NK-92 (cell line): ENCODE measurements around the gene SAA1.

Experiments
- DNase-seq: peaks from one replicate; lab custom pipeline; 2025; ENCODE audit not compliant: unreplicated experiment; lab: John Stamatoyannopoulos, UW

SAA1 gene

DNA sequence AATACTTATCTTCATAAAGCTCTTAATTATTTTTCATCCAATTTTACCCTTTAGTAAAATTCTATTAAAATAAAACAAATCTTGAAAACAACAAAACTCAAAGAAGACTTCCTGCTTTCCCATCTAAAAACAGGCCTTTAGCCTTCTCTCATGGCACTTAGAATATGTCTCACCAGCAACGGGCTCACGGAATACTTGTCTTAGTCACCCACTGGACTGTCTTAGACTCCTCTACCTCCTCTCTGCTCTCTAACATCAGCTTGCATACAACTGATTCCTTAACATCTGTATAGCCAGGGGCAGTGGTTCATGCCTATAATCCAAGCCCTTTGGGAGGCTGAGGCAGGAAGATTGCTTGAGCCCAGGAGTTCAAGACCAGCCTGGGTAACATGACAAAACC lies 42.2 kb downstream of the SAA1 start:
- DNase-seq = no peak

DNA sequence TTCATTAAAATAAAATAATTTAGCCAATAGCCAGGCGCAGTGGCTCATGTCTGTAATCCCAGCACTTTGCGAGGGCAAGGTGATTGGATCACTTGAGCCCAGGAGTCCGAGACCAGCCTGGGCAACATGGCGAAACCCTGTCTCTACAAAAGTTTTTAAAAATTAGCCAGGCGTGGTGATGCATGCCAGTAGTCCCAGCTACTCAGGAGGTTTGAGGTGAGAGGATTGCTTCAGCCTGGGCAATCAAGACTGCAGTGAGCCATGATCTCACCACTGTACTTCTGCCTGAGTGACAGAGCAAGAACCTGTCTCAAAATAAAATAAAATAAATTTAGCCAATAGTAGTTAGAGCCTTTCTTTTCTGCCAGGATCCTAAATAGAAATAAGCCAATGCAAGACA lies 43.6 kb downstream of the SAA1 start:
- DNase-seq = no peak

DNA sequence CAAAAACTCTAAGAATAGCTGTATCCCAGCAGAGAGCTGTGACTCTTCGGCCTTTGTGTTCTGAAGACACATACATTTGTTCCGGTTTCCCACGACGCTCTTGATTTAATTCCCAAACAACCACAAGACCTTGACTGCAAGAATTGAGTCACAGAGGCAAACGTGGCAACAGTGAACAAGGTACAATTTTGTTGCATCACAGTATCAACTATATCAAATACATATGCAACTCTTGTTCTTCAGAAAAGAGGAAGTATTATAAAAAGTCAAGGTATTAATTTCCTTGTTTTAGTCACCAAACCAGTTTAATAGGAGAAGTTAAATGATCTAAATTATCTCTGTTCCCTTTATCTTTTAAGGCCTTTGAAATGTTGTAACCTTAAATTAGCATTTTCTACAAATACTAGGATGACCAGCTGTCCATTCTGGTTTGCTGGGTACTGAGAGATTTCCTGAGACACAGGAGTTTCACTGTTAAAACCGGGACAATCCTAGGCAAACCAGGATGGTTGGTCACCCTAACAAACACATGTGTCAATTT lies 44.8 kb downstream of the SAA1 start:
- DNase-seq = no peak

DNA sequence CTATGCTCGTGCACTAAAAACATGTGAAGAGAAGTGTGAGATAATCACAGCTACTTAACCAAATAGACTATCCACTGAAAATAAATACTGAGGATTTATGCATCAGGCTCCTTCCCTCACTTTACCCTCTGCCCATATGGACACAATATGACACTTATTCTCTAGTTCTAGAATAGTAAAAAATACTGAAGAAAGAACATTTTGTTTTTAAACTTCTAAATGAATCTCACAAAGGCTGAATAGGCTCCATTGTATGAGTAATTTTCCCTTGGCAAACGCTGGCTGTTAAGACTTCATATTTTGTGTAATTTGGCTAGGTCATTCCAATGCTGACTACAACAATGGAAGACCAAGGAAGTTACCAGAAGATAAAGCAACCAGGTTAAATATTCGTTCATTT lies 45.9 kb downstream of the SAA1 start:
- no peak for DNase-seq

DNA sequence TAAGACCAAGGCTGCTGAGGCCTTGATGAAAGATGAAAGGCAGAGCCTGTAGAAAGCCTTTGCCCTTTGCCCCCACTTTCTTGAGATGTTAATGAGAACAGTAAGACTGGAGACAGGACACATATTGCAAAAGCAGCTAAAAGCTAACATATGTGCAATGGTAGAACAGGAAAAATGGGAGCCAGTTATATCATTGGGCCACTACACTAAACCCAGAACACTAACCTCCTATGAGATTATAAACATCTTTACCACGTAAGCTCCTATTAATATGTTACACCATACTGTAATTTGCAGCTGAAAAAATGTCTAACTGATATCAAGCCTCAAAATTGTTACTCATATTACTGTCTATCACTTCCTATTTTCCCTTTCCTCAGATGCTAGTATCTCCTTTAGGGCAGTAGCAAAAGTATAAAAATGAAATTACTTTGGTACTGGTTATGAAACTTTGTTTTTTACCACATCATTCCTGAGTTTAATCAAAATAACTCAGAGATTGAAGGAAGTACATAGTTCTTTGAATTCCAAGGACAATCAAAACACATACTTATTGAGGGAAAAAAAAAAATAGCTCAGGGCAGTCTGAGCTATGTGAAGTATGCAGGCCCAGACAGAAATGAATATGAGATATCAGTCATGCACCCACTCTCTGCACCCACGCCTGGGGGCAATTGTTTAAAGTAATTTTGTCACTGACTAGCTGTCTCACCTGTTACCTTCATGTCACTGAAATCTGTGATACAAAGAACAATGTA lies 46.8 kb downstream of the SAA1 start:
- DNase-seq = no peak

DNA sequence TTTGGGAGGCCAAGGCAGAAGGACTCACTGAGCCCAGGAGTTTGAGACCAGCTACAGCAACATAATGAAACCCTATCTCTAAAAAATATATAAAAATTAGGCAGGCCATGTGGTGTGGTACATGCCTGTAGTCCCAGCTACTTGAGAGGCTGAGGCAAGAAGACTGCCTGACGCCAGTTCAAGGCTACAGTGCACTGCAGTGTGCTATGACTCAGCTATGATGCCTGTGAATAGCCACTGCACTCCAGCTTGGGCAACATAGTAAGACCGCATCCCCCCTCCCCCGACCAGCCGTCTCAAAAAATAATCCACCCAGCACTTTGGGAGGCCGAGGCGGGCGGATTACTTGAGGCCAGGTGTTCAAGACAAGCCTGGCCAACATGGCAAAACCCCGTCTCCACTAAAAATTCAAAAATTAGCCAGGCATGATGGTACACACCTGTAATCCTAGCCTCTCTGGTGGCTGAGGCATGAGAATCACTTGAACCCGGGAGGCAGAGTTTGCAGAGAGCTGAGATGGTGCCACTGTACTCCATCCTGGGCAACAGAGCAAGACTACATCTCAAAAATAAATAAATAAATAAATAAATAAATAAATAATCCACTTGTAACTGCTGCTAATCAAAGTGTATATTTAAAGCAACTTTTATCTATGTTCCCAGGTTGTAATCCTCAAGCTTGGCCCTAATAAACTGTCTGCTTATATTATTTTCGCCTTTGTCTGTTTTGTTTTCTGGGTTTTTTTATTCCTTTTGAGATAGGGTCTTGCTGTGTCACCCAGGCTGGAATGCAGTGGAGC lies 48.1 kb downstream of the SAA1 start:
- no peak for DNase-seq

DNA sequence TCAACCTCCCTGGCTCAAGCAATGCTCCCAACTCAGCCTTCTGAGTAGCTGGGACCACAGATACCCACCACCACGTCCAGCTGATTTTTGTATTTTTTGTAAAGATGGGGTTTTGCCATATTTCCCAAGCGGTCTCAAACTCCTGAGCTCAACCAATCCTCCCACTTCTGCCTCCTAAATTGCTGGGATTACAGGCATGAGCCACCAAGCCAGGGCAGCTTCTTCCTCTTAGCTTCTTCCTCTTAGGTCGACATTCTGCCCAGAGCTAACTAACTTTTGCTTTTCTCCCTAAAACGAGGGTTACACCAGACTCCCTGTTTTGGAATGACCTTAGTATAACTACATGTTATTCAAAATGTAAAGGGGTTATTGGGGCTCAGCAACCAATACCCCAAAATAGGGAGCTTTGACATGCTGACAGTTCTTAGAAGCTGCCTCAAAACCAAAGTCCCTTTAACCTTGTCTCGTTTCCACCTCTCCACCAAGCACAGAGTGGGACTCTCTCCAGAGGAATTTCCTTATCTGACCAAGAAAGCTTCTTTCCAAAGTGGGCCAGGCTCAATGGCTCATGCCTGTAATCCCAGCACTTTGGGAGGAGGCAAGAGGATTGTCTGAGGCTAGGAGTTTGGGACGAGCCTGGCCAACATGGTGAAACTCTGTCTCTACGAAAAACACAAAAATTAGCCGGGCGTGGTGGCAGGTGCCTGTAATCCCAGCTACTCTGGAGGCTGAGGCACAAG lies 48.9 kb downstream of the SAA1 start:
- no peak for DNase-seq

DNA sequence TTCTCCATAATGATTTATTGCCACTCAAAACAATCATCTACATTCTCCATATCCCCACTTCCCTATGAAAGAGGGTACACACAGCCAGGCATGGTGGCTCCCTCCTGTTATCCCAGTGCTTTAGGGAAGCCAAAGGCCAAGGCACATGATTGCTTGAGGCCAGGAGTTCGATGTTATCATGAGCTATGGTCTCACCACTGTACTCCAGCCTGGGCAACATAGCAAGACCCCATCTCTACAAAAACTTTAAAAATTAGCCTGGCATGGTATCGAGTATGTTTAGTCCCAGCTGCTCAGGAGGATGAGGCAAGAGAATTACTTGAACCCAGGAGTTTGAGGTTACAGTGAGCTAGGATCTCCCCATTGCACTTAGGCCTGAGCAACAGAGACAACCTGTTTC lies 49.8 kb downstream of the SAA1 start:
- DNase-seq = no peak

DNA sequence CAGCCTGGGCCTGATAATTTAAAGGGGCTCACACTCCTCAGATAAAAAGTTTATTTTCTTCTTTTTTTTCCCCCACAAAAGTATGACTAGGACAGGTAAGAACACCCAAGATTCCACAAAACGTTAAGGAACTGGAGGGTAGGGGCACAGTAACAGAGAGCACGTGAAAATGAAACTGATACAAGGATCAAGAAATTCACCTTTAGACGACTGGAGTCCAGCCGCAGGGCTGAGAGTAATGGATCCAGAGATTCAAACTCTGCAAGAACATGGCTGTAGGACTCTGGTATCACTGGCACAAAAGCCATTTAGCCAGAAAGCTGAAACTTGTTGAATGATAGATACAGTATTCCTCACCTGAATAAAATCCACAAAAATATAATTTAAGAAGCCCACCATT lies 51.5 kb downstream of the SAA1 start:
- DNase-seq = no peak
